Endothelial cell (in vitro differentiated cells): ENCODE data around the gene NDST1. TPM values are rescaled to one million over a fixed set of nuclear protein-coding genes. Genes with fewer than 3 reads are reported as not detected.

ENCODE experiments used
- DNase-seq: peaks from one replicate; pipeline ENCODE4 v3.0.0; 2021; ENCODE audit warnings: low spot score
- H3K27ac Mint-ChIP-seq: one replicate; pipeline ENCODE4 v1.8.0; 2021; ENCODE audit warnings: mixed read lengths, inconsistent platforms; ENCODE audit not compliant: unreplicated experiment
- H3K27me3 Mint-ChIP-seq: one replicate; pipeline ENCODE4 v1.8.0; 2021; ENCODE audit warnings: mild to moderate bottlenecking, moderate library complexity, mixed read lengths, inconsistent platforms; ENCODE audit not compliant: unreplicated experiment
- H3K36me3 Mint-ChIP-seq: one replicate; pipeline ENCODE4 v1.8.0; 2021; ENCODE audit warnings: mild to moderate bottlenecking, low read depth, mixed read lengths, inconsistent platforms; ENCODE audit not compliant: unreplicated experiment
- H3K4me1 Mint-ChIP-seq: one replicate; pipeline ENCODE4 v1.8.0; 2021; ENCODE audit warnings: mild to moderate bottlenecking, mixed read lengths, inconsistent platforms; ENCODE audit not compliant: unreplicated experiment
- H3K4me3 Mint-ChIP-seq: one replicate; pipeline ENCODE4 v1.8.0; 2021; ENCODE audit warnings: mild to moderate bottlenecking, mixed read lengths, inconsistent platforms; ENCODE audit not compliant: unreplicated experiment
- H3K9me3 Mint-ChIP-seq: one replicate; pipeline ENCODE4 v1.8.0; 2021; ENCODE audit warnings: mixed read lengths, inconsistent platforms; ENCODE audit not compliant: unreplicated experiment
- total RNA-seq: library from RNA; stranded (reverse); fragmentation: NEBNext Ultra II Directional; extraction: Animal tissue kit (Norgen Biotek cat#: 25700); gene quantifications from one replicate; pipeline ENCODE4 v1.2.1, GENCODE V29; 2021; ENCODE audit not compliant: unreplicated experiment
- TF ChIP-seq, protein P1 (sequence below): fragments of 200-600 bp; sonication (generic); IDR thresholded peaks from one replicate; pipeline ENCODE4 v1.5.0; 2021; ENCODE audit warnings: antibody characterized with exemption; ENCODE audit not compliant: unreplicated experiment

NDST1 gene
- total RNA-seq, 1 donor from 2014 or later = 178 TPM

DNA sequence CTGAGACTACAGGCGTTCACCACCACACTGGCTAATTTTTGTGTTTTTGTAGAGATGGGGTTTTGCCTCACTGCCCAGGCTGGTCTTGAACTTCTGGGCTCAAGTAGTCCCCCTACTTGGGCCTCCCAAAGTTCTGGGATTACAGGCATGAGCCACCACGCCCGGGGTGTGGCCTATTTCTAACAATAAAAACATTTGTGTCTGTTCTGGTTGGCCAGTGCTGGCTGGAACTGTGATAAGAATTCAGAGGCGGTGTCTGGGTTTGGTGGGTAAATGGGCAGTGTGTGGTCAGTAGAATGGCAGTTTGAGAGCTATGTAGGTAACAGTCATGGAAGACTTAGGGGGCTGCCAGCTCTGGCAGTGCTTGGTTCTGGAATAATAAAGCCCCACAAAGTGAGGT is 85.7 kb downstream of the NDST1 start:
- Mint-ChIP-seq H3K4me1 (peaks cover 65% of the 10 kb centered on the region), H3K27ac (peak overlapping the region; percentile 92), H3K9me3 (no peaks in the 10 kb centered on the region), H3K36me3 (no peaks in the 10 kb centered on the region), H3K4me3 (peak overlapping the region; percentile 78), H3K27me3 (peaks cover 9% of the 10 kb centered on the region)
- TF ChIP-seq, protein P1, sequence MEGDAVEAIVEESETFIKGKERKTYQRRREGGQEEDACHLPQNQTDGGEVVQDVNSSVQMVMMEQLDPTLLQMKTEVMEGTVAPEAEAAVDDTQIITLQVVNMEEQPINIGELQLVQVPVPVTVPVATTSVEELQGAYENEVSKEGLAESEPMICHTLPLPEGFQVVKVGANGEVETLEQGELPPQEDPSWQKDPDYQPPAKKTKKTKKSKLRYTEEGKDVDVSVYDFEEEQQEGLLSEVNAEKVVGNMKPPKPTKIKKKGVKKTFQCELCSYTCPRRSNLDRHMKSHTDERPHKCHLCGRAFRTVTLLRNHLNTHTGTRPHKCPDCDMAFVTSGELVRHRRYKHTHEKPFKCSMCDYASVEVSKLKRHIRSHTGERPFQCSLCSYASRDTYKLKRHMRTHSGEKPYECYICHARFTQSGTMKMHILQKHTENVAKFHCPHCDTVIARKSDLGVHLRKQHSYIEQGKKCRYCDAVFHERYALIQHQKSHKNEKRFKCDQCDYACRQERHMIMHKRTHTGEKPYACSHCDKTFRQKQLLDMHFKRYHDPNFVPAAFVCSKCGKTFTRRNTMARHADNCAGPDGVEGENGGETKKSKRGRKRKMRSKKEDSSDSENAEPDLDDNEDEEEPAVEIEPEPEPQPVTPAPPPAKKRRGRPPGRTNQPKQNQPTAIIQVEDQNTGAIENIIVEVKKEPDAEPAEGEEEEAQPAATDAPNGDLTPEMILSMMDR = no peak
- no peak for DNase-seq

DNA sequence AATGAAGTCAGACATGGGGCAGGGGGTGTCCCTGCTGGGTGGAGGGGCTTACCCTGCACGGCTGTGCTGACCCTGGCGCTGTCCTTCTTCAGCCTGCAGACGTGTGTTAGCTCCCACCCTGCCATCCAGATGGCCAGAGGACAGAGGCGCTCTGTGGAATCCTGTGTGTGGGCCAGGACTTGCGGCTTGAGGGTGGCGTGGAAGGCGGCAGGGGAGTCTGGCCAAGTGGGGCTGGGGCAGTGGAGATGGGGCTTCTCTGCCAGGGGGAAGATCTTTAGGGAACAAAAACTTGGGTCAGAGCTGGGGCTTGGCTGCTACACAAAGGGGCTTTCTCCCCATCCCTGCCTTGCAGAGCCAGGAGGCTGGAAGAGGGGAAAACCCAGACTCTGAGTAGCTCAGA is 86.1 kb downstream of the NDST1 start:
- TF ChIP-seq, protein P1 = no peak
- Mint-ChIP-seq H3K4me1 (peaks cover 65% of the 10 kb centered on the region), H3K27ac (peak overlapping the region; percentile 79), H3K27me3 (peaks cover 9% of the 10 kb centered on the region), H3K9me3 (no peaks in the 10 kb centered on the region), H3K36me3 (no peaks in the 10 kb centered on the region), H3K4me3 (no peak overlapping the region)
- DNase-seq = no peak

DNA sequence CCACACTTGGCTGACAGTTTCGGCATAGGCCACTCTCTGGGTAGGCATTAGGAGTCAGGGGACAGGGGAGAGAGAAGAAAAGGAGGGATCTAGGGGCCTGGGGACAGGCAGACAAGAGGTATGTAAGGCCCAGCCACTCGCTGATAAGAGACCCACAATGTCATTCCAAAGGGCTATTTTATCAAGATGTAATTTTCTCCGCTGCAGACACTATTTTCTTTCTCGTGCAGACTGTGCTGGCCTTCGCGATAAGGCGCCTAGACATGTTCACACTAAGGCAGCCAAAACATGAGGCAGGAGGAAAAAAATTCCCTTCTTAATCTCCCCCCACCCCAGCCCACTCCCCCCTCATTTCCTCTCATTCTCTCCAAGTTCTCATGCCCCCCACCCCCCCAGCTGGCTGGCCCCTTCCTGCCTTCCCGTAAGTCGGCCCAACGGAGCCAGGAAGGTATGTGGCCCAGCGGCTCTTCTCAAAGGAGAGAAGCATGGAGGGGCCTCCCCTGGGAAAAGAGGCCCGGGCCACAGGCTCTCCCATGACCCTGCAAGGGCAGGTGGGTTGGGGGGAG is 87.6 kb downstream of the NDST1 start:
- Mint-ChIP-seq H3K27me3 (peaks cover 10% of the 10 kb centered on the region), H3K4me1 (peaks cover 68% of the 10 kb centered on the region), H3K4me3 (no peak overlapping the region), H3K36me3 (no peaks in the 10 kb centered on the region), H3K27ac (peak overlapping the region; percentile 98), H3K9me3 (no peaks in the 10 kb centered on the region)
- DNase-seq = peak; percentile 59
- TF ChIP-seq, protein P1 = no peak

DNA sequence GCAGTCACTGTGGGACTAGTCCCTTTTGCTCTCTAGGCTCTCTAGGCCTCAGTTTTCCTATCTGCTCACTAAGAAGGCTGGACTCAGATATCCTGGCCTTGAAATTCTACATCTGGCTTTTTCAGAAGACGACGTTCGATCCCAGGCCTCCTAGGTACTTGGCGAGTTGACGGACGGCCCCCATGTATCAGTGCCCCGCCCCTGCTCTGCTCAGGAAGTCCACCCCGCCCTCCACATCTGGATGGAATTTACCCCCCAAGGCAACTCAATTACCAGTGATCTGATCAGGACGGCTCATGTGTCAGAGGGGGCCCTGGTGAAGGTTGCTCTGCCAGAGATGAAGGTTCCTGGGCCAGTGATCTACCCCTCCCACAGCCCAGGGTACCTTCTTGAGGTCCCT is 88.4 kb downstream of the NDST1 start:
- H3K4me3 Mint-ChIP-seq = peak overlapping the region; percentile 74
- peak overlapping the region; percentile 98 for H3K27ac Mint-ChIP-seq
- peaks cover 10% of the 10 kb centered on the region for H3K27me3 Mint-ChIP-seq

DNA sequence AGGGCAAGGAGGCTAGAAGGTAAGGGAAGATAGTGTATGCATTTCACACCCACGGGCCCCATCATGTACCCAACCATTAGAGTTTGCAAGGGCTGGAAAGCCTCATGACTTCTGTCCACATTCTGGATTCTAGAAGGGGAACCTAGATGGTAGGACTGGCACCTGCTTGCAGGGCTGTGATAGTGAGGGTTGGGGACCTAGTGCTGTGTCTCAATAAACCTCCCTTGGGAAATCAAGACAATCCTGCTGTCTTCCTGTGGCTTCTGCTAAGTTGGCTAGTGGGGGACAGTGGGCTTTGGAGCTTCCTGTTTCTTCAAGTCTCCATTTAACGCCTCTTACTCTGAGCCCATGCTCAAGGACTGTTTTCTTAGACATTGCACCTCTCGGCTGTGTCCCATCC is 88.9 kb downstream of the NDST1 start:
- Mint-ChIP-seq H3K27me3 (peaks cover 8% of the 10 kb centered on the region), H3K4me3 (no peak overlapping the region), H3K36me3 (no peaks in the 10 kb centered on the region), H3K9me3 (no peaks in the 10 kb centered on the region), H3K4me1 (peaks cover 58% of the 10 kb centered on the region), H3K27ac (peak overlapping the region; percentile 72)
- TF ChIP-seq, protein P1 = no peak
- DNase-seq = no peak

More for the DNA sequence above, 88.4 kb downstream of the NDST1 start:
- Mint-ChIP-seq H3K36me3 (no peaks in the 10 kb centered on the region), H3K4me1 (peaks cover 62% of the 10 kb centered on the region), H3K9me3 (no peaks in the 10 kb centered on the region)
- TF ChIP-seq, protein P1 = no peak
- DNase-seq = no peak
